Adrenal gland (tissue), 5 donors: ENCODE measurements around the gene GASK1B.

Experiments
- CTCF ChIP-seq, 6 experiments: fragments of 450-650 bp in 4 of 6; fragments of 200-600 bp in 2 of 6; sonication (generic) in 1 of 6; IDR thresholded peaks; 1 replicate in 5 of 6; 2 replicates in 1 of 6; pipeline versions ENCODE4 v1.5.1 to v1.8.0; 2016 to 2021; ENCODE audit warnings: antibody characterized with exemption in 6 of 6, mild to moderate bottlenecking in 2 of 6, moderate library complexity in 1 of 6
- POLR2A ChIP-seq, 2 donors: fragments of 450-650 bp; IDR thresholded peaks; one replicate each; pipeline ENCODE4 v1.6.1; 2017; ENCODE audit warnings: antibody characterized with exemption in 2 of 2, mild to moderate bottlenecking in 2 of 2, moderate library complexity in 1 of 2
- donor health status: DM: no; HTN: no; CAD: no.

GRCh38 chr4:158190718-158191117 lies 17.9 kb upstream of the GASK1B start:
- TF ChIP-seq POLR2A (IDR thresholded peaks at IDR 0.05) (no peak), CTCF (IDR thresholded peaks at IDR 0.05) (no peak)
